ENCODE measurements around the gene ARHGAP40.

ARHGAP40 gene

DNA sequence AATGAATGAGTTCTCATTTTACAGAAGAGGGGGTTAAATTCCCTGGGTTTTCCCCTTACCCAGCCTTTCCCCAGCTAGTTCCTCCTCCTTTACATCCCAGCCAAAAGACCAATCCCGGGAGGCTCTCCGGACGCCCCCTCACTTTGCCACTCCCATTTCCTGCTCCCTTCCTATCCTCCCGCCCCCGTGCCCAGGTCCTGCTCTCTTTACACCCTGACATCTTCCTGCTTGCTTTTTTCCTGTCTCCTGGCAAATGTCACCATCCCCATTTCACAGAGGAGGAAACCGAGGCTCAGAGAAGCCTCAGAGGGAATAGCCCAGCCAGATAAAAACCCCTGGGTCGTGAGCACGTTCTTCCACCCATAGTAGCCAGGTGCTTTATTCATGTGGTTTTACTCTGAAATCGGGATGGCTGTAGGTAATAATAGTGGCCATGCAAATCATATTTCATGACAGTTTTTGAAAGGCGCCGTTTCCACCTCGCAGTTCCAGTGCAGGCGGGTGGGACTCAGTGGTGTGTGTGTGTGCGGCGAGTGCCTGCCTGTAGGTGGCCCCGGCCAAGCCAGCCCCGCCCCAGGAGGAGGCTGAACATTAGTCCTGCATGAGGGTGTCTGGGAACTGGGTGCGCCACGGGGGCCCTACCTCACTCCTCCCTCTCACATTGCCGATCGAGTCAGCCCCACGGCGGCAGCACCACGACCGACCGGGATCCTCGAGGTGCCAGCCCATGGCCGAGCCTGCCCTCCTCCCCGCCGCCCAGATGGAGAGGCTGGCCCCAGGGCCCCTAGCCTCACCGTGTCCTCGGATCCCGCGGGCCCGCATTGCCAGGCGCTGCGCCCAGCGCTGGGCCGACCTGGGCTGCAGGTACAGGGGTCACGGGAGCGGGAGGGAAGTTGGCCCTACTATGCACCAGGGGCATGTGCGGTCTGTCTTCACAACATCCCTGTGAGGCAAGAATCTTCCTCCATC, at the start of gene ARHGAP40:
Gene ARHGAP40, plus strand, starts transcription at position 594 of the 969 bp plus-strand sequence.
- no peak within 1 kb of the TSS for H3K9ac ChIP-seq (ENCODE audit: low read length)
- H3K27me3 ChIP-seq (ENCODE audit: control insufficient read depth in 1 of 2, insufficient read depth in 2 of 2, low read length in 2 of 2): peaks cover 6 to 25% of the 10 kb centered on the region in 2 donors
- H3K27ac ChIP-seq (ENCODE audit: low read depth, low read length): no peak within 1 kb of the TSS
- no peak within 1 kb of the TSS for H3K4me3 ChIP-seq (ENCODE audit: low read depth in 1 of 2, low read length in 2 of 2)
- no peaks in the 10 kb centered on the region for H3K4me1 ChIP-seq (ENCODE audit: insufficient read depth, low read length)
- no peaks in the 10 kb centered on the region for H3K9me3 ChIP-seq (ENCODE audit: low read length)
- H3K36me3 ChIP-seq (ENCODE audit: insufficient read depth, low read length): no peaks in the 10 kb centered on the region

DNA sequence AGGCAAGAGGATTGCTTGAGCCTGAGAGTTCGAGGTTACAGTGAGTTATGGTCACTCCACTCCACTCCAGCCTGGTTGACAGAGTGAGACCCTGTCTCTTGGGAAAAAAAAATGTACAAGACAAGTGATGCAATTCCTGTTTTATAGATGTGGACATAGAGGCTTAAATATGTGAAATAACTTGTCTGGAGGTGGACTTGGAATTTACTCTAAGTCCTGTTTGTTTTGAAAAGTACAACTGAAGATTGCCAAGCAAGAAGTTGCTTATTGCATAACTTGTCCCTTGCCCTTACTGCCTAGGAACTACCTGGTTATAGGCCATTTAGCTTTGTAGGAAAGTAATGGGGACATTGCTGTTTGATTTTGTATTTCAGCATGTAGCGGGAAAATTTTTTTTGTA, 46.6 kb upstream of the ARHGAP40 start:
- peaks cover 70% of the 10 kb centered on the region for H3K36me3 ChIP-seq (ENCODE audit: insufficient read depth, low read length)
- no peak overlapping the region for H3K4me3 ChIP-seq (ENCODE audit: low read depth in 1 of 2, low read length in 2 of 2)
- H3K4me1 ChIP-seq (ENCODE audit: insufficient read depth, low read length): no peaks in the 10 kb centered on the region
- no peaks in the 10 kb centered on the region for H3K9me3 ChIP-seq (ENCODE audit: low read length)
- H3K27ac ChIP-seq (ENCODE audit: low read depth, low read length): no peak overlapping the region
- H3K9ac ChIP-seq (ENCODE audit: low read length): no peak overlapping the region
- no peaks in the 10 kb centered on the region for H3K27me3 ChIP-seq (ENCODE audit: control insufficient read depth in 1 of 2, insufficient read depth in 2 of 2, low read length in 2 of 2)

DNA sequence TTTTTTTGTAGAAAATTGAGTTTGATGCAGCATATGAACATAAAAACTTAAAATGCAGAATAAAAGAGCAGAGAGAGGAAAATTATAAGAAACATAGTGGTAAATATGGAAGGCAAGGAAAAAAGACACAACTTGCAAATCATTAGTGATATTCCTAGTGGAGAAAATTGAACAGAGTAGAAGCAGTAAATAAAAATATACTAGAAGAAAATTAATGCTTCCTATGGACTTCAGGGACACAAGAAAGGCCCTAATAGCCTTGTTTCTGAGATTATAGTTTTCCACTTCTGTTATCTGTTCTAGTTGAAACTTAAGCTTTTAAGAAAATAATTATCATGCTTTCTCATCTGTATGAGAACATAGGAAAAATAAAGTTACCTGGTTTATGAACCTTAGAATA, 46.2 kb upstream of the ARHGAP40 start:
- H3K4me1 ChIP-seq (ENCODE audit: insufficient read depth, low read length): no peaks in the 10 kb centered on the region
- H3K4me3 ChIP-seq (ENCODE audit: low read depth in 1 of 2, low read length in 2 of 2): no peak overlapping the region
- no peak overlapping the region for H3K27ac ChIP-seq (ENCODE audit: low read depth, low read length)
- no peaks in the 10 kb centered on the region for H3K27me3 ChIP-seq (ENCODE audit: control insufficient read depth in 1 of 2, insufficient read depth in 2 of 2, low read length in 2 of 2)
- no peaks in the 10 kb centered on the region for H3K9me3 ChIP-seq (ENCODE audit: low read length)
- H3K36me3 ChIP-seq (ENCODE audit: insufficient read depth, low read length): peaks cover 72% of the 10 kb centered on the region
- H3K9ac ChIP-seq (ENCODE audit: low read length): no peak overlapping the region

DNA sequence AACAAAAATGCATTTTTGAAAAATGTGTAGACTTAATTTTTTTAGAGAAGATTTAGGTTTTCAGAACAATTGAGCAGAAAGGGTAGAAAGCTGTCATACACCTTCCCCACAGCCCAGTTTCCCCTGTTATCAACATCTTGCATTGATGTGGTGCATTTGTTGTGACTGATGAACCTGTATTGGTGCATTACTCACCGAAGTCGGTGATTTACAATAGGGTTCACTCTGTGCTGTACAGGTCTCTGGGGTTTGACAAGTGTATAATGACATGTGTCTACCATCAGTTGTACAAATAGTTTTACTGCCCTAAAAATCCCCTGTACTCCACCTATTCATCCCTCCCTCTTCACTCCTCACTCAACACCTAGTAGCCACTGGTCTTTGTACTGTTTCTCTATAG, 44.4 kb upstream of the ARHGAP40 start:
- H3K36me3 ChIP-seq (ENCODE audit: insufficient read depth, low read length): peaks cover 58% of the 10 kb centered on the region
- no peak overlapping the region for H3K27ac ChIP-seq (ENCODE audit: low read depth, low read length)
- H3K9me3 ChIP-seq (ENCODE audit: low read length): no peaks in the 10 kb centered on the region
- H3K27me3 ChIP-seq (ENCODE audit: control insufficient read depth in 1 of 2, insufficient read depth in 2 of 2, low read length in 2 of 2): no peaks in the 10 kb centered on the region
- no peaks in the 10 kb centered on the region for H3K4me1 ChIP-seq (ENCODE audit: insufficient read depth, low read length)
- H3K9ac ChIP-seq (ENCODE audit: low read length): no peak overlapping the region
- no peak overlapping the region for H3K4me3 ChIP-seq (ENCODE audit: low read depth in 1 of 2, low read length in 2 of 2)

DNA sequence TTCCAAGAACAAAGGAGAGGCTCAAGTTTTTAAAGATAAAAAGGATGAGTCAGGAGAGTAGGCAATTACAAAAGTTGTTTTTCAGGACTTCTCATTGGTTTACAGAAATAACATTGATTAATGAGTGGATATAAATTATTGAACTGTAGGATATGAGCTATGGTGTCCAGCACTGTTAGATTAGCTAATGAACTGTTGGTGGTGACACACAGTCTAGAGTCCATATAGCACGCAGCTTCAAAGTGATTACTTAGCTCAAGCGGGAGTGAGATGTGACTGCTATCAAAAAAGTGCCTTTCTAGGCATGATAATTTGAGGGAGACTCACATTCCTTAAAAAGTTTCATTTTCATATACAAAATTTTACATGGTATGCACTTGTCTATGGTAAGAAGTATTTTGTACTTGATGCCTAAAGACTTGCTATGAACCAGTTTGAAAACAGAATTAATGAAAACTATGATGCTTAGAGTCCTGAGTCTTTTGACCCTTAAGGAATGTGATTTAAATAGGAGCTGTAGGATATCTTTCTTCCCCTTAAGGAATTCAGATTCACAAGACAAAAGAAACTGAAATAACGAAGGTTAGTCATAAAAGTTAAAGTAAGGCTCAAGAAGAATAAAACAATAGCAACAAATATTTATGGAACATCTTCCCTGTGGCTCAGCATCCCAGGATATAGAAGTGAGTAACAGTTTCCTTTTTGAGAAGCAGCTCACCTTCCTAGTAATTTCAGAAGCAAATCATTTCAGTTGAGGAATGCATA, 42.8 kb upstream of the ARHGAP40 start:
- no peak overlapping the region for H3K9ac ChIP-seq (ENCODE audit: low read length)
- peaks cover 54% of the 10 kb centered on the region for H3K36me3 ChIP-seq (ENCODE audit: insufficient read depth, low read length)
- no peak overlapping the region for H3K4me3 ChIP-seq (ENCODE audit: low read depth in 1 of 2, low read length in 2 of 2)
- H3K4me1 ChIP-seq (ENCODE audit: insufficient read depth, low read length): no peaks in the 10 kb centered on the region
- no peaks in the 10 kb centered on the region for H3K27me3 ChIP-seq (ENCODE audit: control insufficient read depth in 1 of 2, insufficient read depth in 2 of 2, low read length in 2 of 2)
- no peak overlapping the region for H3K27ac ChIP-seq (ENCODE audit: low read depth, low read length)
- H3K9me3 ChIP-seq (ENCODE audit: low read length): no peaks in the 10 kb centered on the region

DNA sequence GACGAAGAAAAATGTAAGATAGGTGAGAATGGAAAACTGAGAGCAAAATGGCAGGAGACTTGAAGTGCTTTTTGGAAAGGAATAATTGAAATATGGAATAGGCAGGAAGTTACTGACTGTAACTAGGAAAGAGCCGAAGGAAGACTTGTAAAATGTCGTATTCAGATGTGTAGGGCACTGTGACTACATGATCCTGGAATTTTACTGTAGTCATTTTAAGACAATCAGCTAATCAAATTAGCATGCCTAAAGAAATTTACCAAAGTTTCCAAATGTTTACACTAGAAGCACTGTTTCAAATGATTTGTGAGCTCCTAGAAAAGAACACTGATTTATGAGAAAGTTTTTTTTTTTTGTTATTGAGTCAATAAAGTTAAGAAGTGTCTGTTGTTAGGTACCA, 41.8 kb upstream of the ARHGAP40 start:
- Histone ChIP-seq H3K27ac (ENCODE audit: low read depth, low read length) (no peak overlapping the region), H3K9me3 (ENCODE audit: low read length) (no peaks in the 10 kb centered on the region), H3K27me3 (ENCODE audit: control insufficient read depth in 1 of 2, insufficient read depth in 2 of 2, low read length in 2 of 2) (no peaks in the 10 kb centered on the region), H3K36me3 (ENCODE audit: insufficient read depth, low read length) (peaks cover 47% of the 10 kb centered on the region), H3K9ac (ENCODE audit: low read length) (no peak overlapping the region), H3K4me3 (ENCODE audit: low read depth in 1 of 2, low read length in 2 of 2) (no peak overlapping the region), H3K4me1 (ENCODE audit: insufficient read depth, low read length) (no peaks in the 10 kb centered on the region)

DNA sequence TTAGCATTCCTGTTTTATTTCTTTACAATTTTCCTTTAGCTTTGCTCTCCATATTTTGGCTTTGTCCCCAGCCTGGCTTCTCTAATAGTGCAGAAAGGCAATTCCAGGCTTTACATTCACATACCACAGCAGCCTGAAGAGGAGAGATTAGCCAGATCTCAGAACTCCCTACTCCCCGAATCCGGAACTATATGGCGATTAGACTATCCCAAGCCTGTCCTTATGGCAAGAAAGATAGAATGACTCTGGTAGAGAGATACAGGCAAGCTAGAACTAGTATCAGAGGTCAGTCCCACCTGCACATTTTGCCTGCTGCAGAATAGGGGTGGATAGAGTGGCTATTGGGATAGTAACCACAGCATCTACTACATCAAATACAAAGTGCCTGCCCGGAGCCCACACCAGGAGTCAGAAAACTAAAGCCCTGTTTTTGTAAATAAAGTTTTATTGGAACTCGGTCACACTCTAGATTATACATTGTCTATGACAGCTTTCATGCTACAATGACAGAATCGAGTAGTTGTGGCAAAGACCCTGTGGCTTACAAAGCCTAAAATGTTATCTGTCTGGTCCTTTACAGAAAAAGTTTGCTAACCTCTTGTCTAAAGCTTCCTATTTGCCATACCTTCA, 37.7 kb upstream of the ARHGAP40 start:
- H3K4me1 ChIP-seq (ENCODE audit: insufficient read depth, low read length): no peaks in the 10 kb centered on the region
- peaks cover 48% of the 10 kb centered on the region for H3K36me3 ChIP-seq (ENCODE audit: insufficient read depth, low read length)
- H3K27ac ChIP-seq (ENCODE audit: low read depth, low read length): no peak overlapping the region
- no peaks in the 10 kb centered on the region for H3K9me3 ChIP-seq (ENCODE audit: low read length)
- H3K9ac ChIP-seq (ENCODE audit: low read length): no peak overlapping the region
- H3K27me3 ChIP-seq (ENCODE audit: control insufficient read depth in 1 of 2, insufficient read depth in 2 of 2, low read length in 2 of 2): no peaks in the 10 kb centered on the region
- no peak overlapping the region for H3K4me3 ChIP-seq (ENCODE audit: low read depth in 1 of 2, low read length in 2 of 2)

DNA sequence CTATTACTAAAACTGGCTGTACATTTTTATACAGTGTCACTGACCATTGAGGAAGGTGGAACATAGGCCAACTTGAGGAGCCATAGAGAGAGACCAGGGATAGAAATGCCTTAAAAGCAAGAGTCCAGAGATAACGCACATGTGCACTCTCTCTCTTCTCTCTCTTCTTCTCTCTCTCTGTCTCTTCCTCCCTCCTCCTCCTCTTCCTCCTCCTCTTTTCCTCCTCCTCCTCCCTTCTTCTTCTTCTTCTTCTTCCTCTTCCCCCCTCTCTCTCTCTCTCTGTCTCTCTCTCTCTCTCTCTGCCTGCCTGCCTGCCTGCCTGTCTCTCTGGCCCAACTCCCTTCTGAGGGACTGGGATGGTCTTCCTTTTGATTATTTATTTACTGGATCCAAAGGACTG, 36.9 kb upstream of the ARHGAP40 start:
- Histone ChIP-seq H3K4me1 (ENCODE audit: insufficient read depth, low read length) (no peaks in the 10 kb centered on the region), H3K4me3 (ENCODE audit: low read depth in 1 of 2, low read length in 2 of 2) (no peak overlapping the region), H3K9ac (ENCODE audit: low read length) (no peak overlapping the region), H3K9me3 (ENCODE audit: low read length) (no peaks in the 10 kb centered on the region), H3K27ac (ENCODE audit: low read depth, low read length) (no peak overlapping the region), H3K27me3 (ENCODE audit: control insufficient read depth in 1 of 2, insufficient read depth in 2 of 2, low read length in 2 of 2) (no peaks in the 10 kb centered on the region), H3K36me3 (ENCODE audit: insufficient read depth, low read length) (peaks cover 49% of the 10 kb centered on the region)

GRCh38 chr20:38566036-38566598, 35.5 kb upstream of the ARHGAP40 start:
- no peak overlapping the region for H3K9ac ChIP-seq (ENCODE audit: low read length)
- H3K36me3 ChIP-seq (ENCODE audit: insufficient read depth, low read length): peaks cover 48% of the 10 kb centered on the region

DNA sequence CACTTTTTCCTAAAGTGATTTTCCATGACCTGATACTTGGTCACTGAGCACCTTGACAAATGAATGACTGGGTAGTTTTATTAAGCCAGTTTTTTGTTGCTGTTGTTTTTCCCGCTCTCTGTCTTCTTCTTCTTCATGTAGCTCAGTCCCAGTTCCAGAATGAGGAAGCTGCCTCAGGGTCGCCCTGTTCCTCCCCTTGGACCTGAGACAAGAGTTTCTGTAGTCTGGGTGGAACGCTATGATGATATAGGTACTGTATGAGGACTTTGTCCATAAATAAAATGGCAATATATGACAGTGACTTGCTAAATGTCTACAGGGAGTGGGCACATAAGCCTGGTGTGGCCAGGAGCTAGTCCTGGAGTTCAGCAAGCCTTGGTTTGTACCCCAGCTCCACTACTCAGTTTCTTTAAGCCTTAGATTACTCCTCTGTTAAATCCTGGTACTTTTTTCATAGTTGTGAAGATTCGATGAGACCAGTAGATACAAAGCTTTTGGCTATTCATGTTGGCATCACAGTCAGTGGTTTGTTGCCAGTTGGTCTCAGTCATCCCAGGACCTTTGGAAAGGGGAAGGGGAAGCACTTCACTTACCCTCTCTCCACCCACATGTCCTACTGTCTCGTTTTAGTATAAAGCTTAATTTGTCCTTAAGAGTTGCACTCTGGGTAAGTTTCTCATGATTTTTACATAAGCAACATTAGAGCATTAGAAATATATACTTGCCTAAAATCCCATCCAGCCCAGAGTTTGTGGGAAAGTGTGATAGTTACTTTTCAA, 31.7 kb upstream of the ARHGAP40 start:
- no peak overlapping the region for H3K9ac ChIP-seq (ENCODE audit: low read length)
- no peak overlapping the region for H3K4me3 ChIP-seq (ENCODE audit: low read depth in 1 of 2, low read length in 2 of 2)
- H3K4me1 ChIP-seq (ENCODE audit: insufficient read depth, low read length): no peaks in the 10 kb centered on the region
- no peaks in the 10 kb centered on the region for H3K27me3 ChIP-seq (ENCODE audit: control insufficient read depth in 1 of 2, insufficient read depth in 2 of 2, low read length in 2 of 2)
- H3K36me3 ChIP-seq (ENCODE audit: insufficient read depth, low read length): peaks cover 54% of the 10 kb centered on the region
- H3K9me3 ChIP-seq (ENCODE audit: low read length): no peaks in the 10 kb centered on the region
- H3K27ac ChIP-seq (ENCODE audit: low read depth, low read length): no peak overlapping the region

More at GRCh38 chr20:38566036-38566598, 35.5 kb upstream of the ARHGAP40 start:
- Histone ChIP-seq H3K4me1 (ENCODE audit: insufficient read depth, low read length) (no peaks in the 10 kb centered on the region), H3K9me3 (ENCODE audit: low read length) (no peaks in the 10 kb centered on the region), H3K4me3 (ENCODE audit: low read depth in 1 of 2, low read length in 2 of 2) (no peak overlapping the region), H3K27me3 (ENCODE audit: control insufficient read depth in 1 of 2, insufficient read depth in 2 of 2, low read length in 2 of 2) (no peaks in the 10 kb centered on the region), H3K27ac (ENCODE audit: low read depth, low read length) (no peak overlapping the region)

All from muscle layer of colon (tissue), 2 donors.